ENCODE data around the gene ZNF140. TPM values are rescaled to one million over a fixed set of nuclear protein-coding genes. Genes with fewer than 3 reads are reported as not detected.

The ZNF140 gene
- polyA plus RNA-seq, 3 donors, result 6.2 to 11.8 (median 6.3) TPM

- peaks cover 0 to 2% (median 0%) of the 10 kb centered on the region in 3 donors for H3K27me3 Mint-ChIP-seq (ENCODE audit: low read depth in 3 of 3)
- 83% methylated on average over 1 of the region's 1 CpG for WGBS (ENCODE audit: insufficient coverage)
- intact Hi-C loops (cut with micrococcal nuclease), result no loop called here
These were observed 17.2 kb upstream of the ZNF140 start for GRCh38 chr12:133063556-133063955.

GRCh38 chr12:133073836-133074235 lies 6.9 kb upstream of the ZNF140 start:
- Histone ChIP-seq H3K27me3 (ENCODE audit: control insufficient read depth in 2 of 2, insufficient read depth in 2 of 2, low read length in 2 of 2) (no peaks in the 10 kb centered on the region), H3K36me3 (replicated peaks in 1 of 2; ENCODE audit: control insufficient read depth in 1 of 2, insufficient read depth in 2 of 2, low read length in 2 of 2) (peaks cover 0 to 6% of the 10 kb centered on the region in 2 donors), H3K9ac (ENCODE audit: insufficient read depth, low read length, poor library complexity, severe bottlenecking) (no peak overlapping the region), H4K20me1 (ENCODE audit: insufficient read depth, low read length) (no peaks in the 10 kb centered on the region), H3K9me3 (replicated peaks in 1 of 2; ENCODE audit: control insufficient read depth in 1 of 2, insufficient read depth in 1 of 2, low read length in 2 of 2) (peaks cover 73 to 84% of the 10 kb centered on the region in 2 donors), H2AFZ (ENCODE audit: insufficient read depth, low read depth, low read length, poor library complexity, severe bottlenecking) (no peak overlapping the region), H3K4me1 (ENCODE audit: control insufficient read depth in 1 of 2, insufficient read depth in 2 of 2, low read length in 2 of 2) (no peaks in the 10 kb centered on the region), H3K79me2 (ENCODE audit: insufficient read depth, low read length) (no peaks in the 10 kb centered on the region), H3K27ac (ENCODE audit: low read depth in 1 of 2, low read length in 2 of 2) (no peak overlapping the region), H3K4me3 (replicated peaks in 1 of 3; ENCODE audit: low read depth in 2 of 3, low read length in 3 of 3) (no peak overlapping the region), H3K4me2 (replicated peaks; ENCODE audit: extremely low read depth, low read length, poor library complexity, severe bottlenecking) (no peak overlapping the region)
- intact Hi-C loops (cut with micrococcal nuclease), result no loop called here
- Mint-ChIP-seq H3K27me3 (ENCODE audit: low read depth in 3 of 3) (peaks cover 0 to 1% (median 0%) of the 10 kb centered on the region in 3 donors), H3K4me1 (no peaks in the 10 kb centered on the region), H3K9me3 (peaks cover 43 to 65% (median 53%) of the 10 kb centered on the region in 7 donors), H3K4me3 (no peak overlapping the region), H3K36me3 (peaks cover 0 to under 1% of the 10 kb centered on the region in 2 donors), H3K27ac (no peak overlapping the region)
- TF ChIP-seq CTCF (IDR thresholded peaks at IDR 0.05), result no peak
- no peak for DNase-seq
- no CpG with 5 or more reads among the region's 2 CpGs for WGBS (ENCODE audit: insufficient coverage)

More at GRCh38 chr12:133063556-133063955, 17.2 kb upstream of the ZNF140 start:
- Histone ChIP-seq H2AFZ (ENCODE audit: insufficient read depth, low read depth, low read length, poor library complexity, severe bottlenecking) (no peak overlapping the region), H3K9ac (ENCODE audit: insufficient read depth, low read length, poor library complexity, severe bottlenecking) (no peak overlapping the region), H3K79me2 (ENCODE audit: insufficient read depth, low read length) (no peaks in the 10 kb centered on the region), H3K4me3 (replicated peaks in 1 of 3; ENCODE audit: low read depth in 2 of 3, low read length in 3 of 3) (peak overlapping the region in 1 of 3 experiments; percentile 35), H3K27ac (ENCODE audit: low read depth in 1 of 2, low read length in 2 of 2) (no peak overlapping the region), H3K4me1 (ENCODE audit: control insufficient read depth in 1 of 2, insufficient read depth in 2 of 2, low read length in 2 of 2) (no peaks in the 10 kb centered on the region), H3K4me2 (replicated peaks; ENCODE audit: extremely low read depth, low read length, poor library complexity, severe bottlenecking) (no peak overlapping the region), H4K20me1 (ENCODE audit: insufficient read depth, low read length) (no peaks in the 10 kb centered on the region), H3K9me3 (replicated peaks in 1 of 2; ENCODE audit: control insufficient read depth in 1 of 2, insufficient read depth in 1 of 2, low read length in 2 of 2) (peaks cover 68 to 99% of the 10 kb centered on the region in 2 donors), H3K27me3 (ENCODE audit: control insufficient read depth in 2 of 2, insufficient read depth in 2 of 2, low read length in 2 of 2) (no peaks in the 10 kb centered on the region), H3K36me3 (replicated peaks in 1 of 2; ENCODE audit: control insufficient read depth in 1 of 2, insufficient read depth in 2 of 2, low read length in 2 of 2) (peaks cover 0 to 7% of the 10 kb centered on the region in 2 donors)
- TF ChIP-seq CTCF (IDR thresholded peaks at IDR 0.05), result no peak
- no peak overlapping the region for H3K4me3 Mint-ChIP-seq
- H3K4me1 Mint-ChIP-seq, result no peaks in the 10 kb centered on the region
- H3K9me3 Mint-ChIP-seq, result peaks cover 49 to 95% (median 93%) of the 10 kb centered on the region in 7 donors
- no peaks in the 10 kb centered on the region for H3K36me3 Mint-ChIP-seq
- H3K27ac Mint-ChIP-seq, result no peak overlapping the region
- DNase-seq, result no peak

All from CD14-positive monocyte (primary cell).